ENCODE measurements around the gene LHFPL3.

GRCh38 chr7:104442481-104442880, 114.1 kb downstream of the LHFPL3 start:
- TF ChIP-seq CTCF (IDR thresholded peaks at IDR 0.05), result no peak
- no peak for TF ChIP-seq POLR2A (IDR thresholded peaks at IDR 0.05)

Measured in right lobe of liver (tissue), 4 donors.